Skeletal muscle tissue (tissue), 4 donors: ENCODE data around the gene HYDIN. TPM values are rescaled to one million over a fixed set of nuclear protein-coding genes. Genes with fewer than 3 reads are reported as not detected.
"Not testable (repeated sequence)": the region's sequence is repeated elsewhere in the genome, so short reads cannot be mapped to it uniquely, and the experiment has no call there.

Source experiments
- H3K27ac ChIP-seq: one replicate; pipeline ENCODE4 v1.7.0; 2013; ENCODE audit warnings: mild to moderate bottlenecking, low read depth, low read length, inconsistent platforms
- H3K27me3 ChIP-seq, 3 donors: one replicate each; pipeline ENCODE4 v1.7.0; 2013; ENCODE audit warnings: low read length in 3 of 3; ENCODE audit not compliant: control insufficient read depth in 3 of 3, insufficient read depth in 3 of 3
- H3K36me3 ChIP-seq, 3 donors: one replicate each; pipeline ENCODE4 v1.7.0; 2013; ENCODE audit warnings: low read length in 3 of 3; ENCODE audit not compliant: control insufficient read depth in 3 of 3, insufficient read depth in 3 of 3
- H3K4me1 ChIP-seq, 3 donors: one replicate each; pipeline ENCODE4 v1.7.0; 2013; ENCODE audit warnings: low read length in 3 of 3, mild to moderate bottlenecking in 3 of 3; ENCODE audit not compliant: control insufficient read depth in 3 of 3, insufficient read depth in 3 of 3
- H3K4me3 ChIP-seq, 3 donors: one replicate each; pipeline ENCODE4 v1.7.0; 2013; ENCODE audit warnings: low read length in 3 of 3
- H3K9ac ChIP-seq, 3 donors: one replicate each; pipeline ENCODE4 v1.7.0; 2013; ENCODE audit warnings: low read length in 3 of 3, mild to moderate bottlenecking in 3 of 3, moderate library complexity in 2 of 3, low read depth in 1 of 3
- H3K9me3 ChIP-seq, 3 donors: one replicate each; pipeline ENCODE4 v1.7.0; 2013; ENCODE audit warnings: low read length in 3 of 3; ENCODE audit not compliant: control insufficient read depth in 3 of 3
- total RNA-seq: library from RNA; depleted of rRNA; stranded (reverse); fragments of >200 nt; gene quantifications from one replicate; pipeline ENCODE4 v1.2.3, GENCODE V29; 2014
- donor health status: Osteomylitis.

HYDIN gene
- total RNA-seq, 1 donor from 2014 or later: 3.7 TPM

- not testable (repeated sequence) for H3K4me1 ChIP-seq, H3K9ac ChIP-seq, H3K36me3 ChIP-seq, H3K9me3 ChIP-seq, H3K27me3 ChIP-seq, H3K27ac ChIP-seq, H3K4me3 ChIP-seq
Measured at GRCh38 chr16:71050307-71050706, 180.2 kb downstream of the HYDIN start.

GRCh38 chr16:71039368-71040111 lies 191.0 kb downstream of the HYDIN start:
- H3K27me3 ChIP-seq, H3K27ac ChIP-seq, H3K9me3 ChIP-seq, H3K9ac ChIP-seq, H3K4me3 ChIP-seq, H3K4me1 ChIP-seq, H3K36me3 ChIP-seq: not testable (repeated sequence)

- H3K27me3 ChIP-seq, H3K36me3 ChIP-seq, H3K4me3 ChIP-seq, H3K9me3 ChIP-seq, H3K4me1 ChIP-seq, H3K9ac ChIP-seq, H3K27ac ChIP-seq: not testable (repeated sequence)
Measured at GRCh38 chr16:71038421-71038820, 192.1 kb downstream of the HYDIN start.

GRCh38 chr16:71037987-71038386 lies 192.5 kb downstream of the HYDIN start:
- H3K27ac ChIP-seq, H3K27me3 ChIP-seq, H3K9ac ChIP-seq, H3K4me3 ChIP-seq, H3K36me3 ChIP-seq, H3K9me3 ChIP-seq, H3K4me1 ChIP-seq: not testable (repeated sequence)

- not testable (repeated sequence) for H3K27me3 ChIP-seq, H3K9me3 ChIP-seq
Measured at GRCh38 chr16:71028032-71028727, 202.3 kb downstream of the HYDIN start.

GRCh38 chr16:71027511-71027910 lies 203.0 kb downstream of the HYDIN start:
- not testable (repeated sequence) for H3K9me3 ChIP-seq, H3K4me1 ChIP-seq, H3K27ac ChIP-seq, H3K4me3 ChIP-seq, H3K9ac ChIP-seq, H3K36me3 ChIP-seq, H3K27me3 ChIP-seq

More at GRCh38 chr16:71028032-71028727, 202.3 kb downstream of the HYDIN start:
- not testable (repeated sequence) for H3K36me3 ChIP-seq, H3K4me3 ChIP-seq, H3K9ac ChIP-seq, H3K27ac ChIP-seq, H3K4me1 ChIP-seq

GRCh38 chr16:71023851-71024439 lies 206.6 kb downstream of the HYDIN start:
- H3K27ac ChIP-seq, H3K4me1 ChIP-seq, H3K4me3 ChIP-seq, H3K9ac ChIP-seq, H3K36me3 ChIP-seq, H3K27me3 ChIP-seq, H3K9me3 ChIP-seq: not testable (repeated sequence)

GRCh38 chr16:71021961-71022537 lies 208.5 kb downstream of the HYDIN start:
- H3K27me3 ChIP-seq, H3K4me1 ChIP-seq, H3K27ac ChIP-seq, H3K36me3 ChIP-seq, H3K9me3 ChIP-seq, H3K9ac ChIP-seq, H3K4me3 ChIP-seq: not testable (repeated sequence)

GRCh38 chr16:71019067-71019682 lies 211.3 kb downstream of the HYDIN start:
- not testable (repeated sequence) for H3K9ac ChIP-seq, H3K4me3 ChIP-seq, H3K36me3 ChIP-seq

GRCh38 chr16:71015419-71015818 lies 215.1 kb downstream of the HYDIN start:
- not testable (repeated sequence) for H3K27me3 ChIP-seq, H3K27ac ChIP-seq, H3K4me1 ChIP-seq, H3K9me3 ChIP-seq, H3K36me3 ChIP-seq, H3K9ac ChIP-seq, H3K4me3 ChIP-seq

More at GRCh38 chr16:71019067-71019682, 211.3 kb downstream of the HYDIN start:
- not testable (repeated sequence) for H3K27me3 ChIP-seq, H3K27ac ChIP-seq, H3K9me3 ChIP-seq, H3K4me1 ChIP-seq
